IMR-90 (cell line): Measurements from ENCODE around the gene KXD1. TPM values are rescaled to one million over a fixed set of nuclear protein-coding genes. Genes with fewer than 3 reads are reported as not detected.

Source experiments
- ATAC-seq: fragments of 200-7000 bp; cut with Tn5 transposase; 2 replicates; pipeline ENCODE4 v1.9.1; 2020; ENCODE audit warnings: low read depth, mild to moderate bottlenecking, moderate library complexity
- BruUV-seq: library from RNA; stranded (reverse); fragments of 400-500 nt; replicated peaks from 2 replicates; lab custom pipeline; 2021; lab: Mats Ljungman, UMichigan
- CTCF ChIA-PET: fragments of 300-600 bp; formaldehyde crosslinking; extraction: SDS; loops from one replicate; lab custom pipeline; 2021; ENCODE audit warnings: antibody characterized with exemption; lab: Yijun Ruan, JAX
- POLR2A ChIA-PET: fragments of 300-600 bp; sonication (Branson Sonifier 250); formaldehyde crosslinking; loops from one replicate; lab custom pipeline; 2022; ENCODE audit warnings: antibody characterized with exemption; ENCODE audit not compliant: unreplicated experiment; lab: Charles Lee
- DNase-seq: peaks from one replicate; pipeline ENCODE4 v3.0.0; 2013
- H2AFZ ChIP-seq: replicated peaks from 2 replicates; pipeline ENCODE3; 2013; ENCODE audit warnings: low read length, mild to moderate bottlenecking; ENCODE audit not compliant: poor library complexity
- H2AK5ac ChIP-seq: 2 replicates; pipeline ENCODE4 v1.6.1; 2013; ENCODE audit warnings: low read depth, low read length, inconsistent platforms
- H2AK9ac ChIP-seq: replicated peaks from 2 replicates; pipeline ENCODE3; 2013; ENCODE audit warnings: mild to moderate bottlenecking, low read depth, low read length, moderate library complexity; ENCODE audit not compliant: poor library complexity
- H2BK120ac ChIP-seq: 2 replicates; pipeline ENCODE4 v1.6.1; 2013; ENCODE audit warnings: low read depth, low read length, inconsistent platforms
- H2BK15ac ChIP-seq: 3 replicates; pipeline ENCODE4 v1.6.1; 2013; ENCODE audit warnings: low read depth, low read length, inconsistent platforms
- H2BK20ac ChIP-seq: 2 replicates; pipeline ENCODE4 v1.6.1; 2013; ENCODE audit warnings: low read depth, mild to moderate bottlenecking, inconsistent platforms, low read length, moderate library complexity
- H2BK5ac ChIP-seq: 2 replicates; pipeline ENCODE4 v1.6.1; 2013; ENCODE audit warnings: mild to moderate bottlenecking, low read depth, low read length, inconsistent platforms; ENCODE audit not compliant: poor library complexity, severe bottlenecking
- H3K14ac ChIP-seq: replicated peaks from 2 replicates; pipeline ENCODE4 v1.6.1; 2013; ENCODE audit warnings: low read depth, low read length, inconsistent platforms
- H3K18ac ChIP-seq: 2 replicates; pipeline ENCODE4 v1.6.1; 2013; ENCODE audit warnings: low read depth, low read length, control low read depth
- H3K23ac ChIP-seq: 2 replicates; pipeline ENCODE4 v1.6.1; 2013; ENCODE audit warnings: low read depth, low read length, inconsistent platforms
- H3K27ac ChIP-seq: 2 replicates; pipeline ENCODE4 v1.5.1; 2013; ENCODE audit warnings: mild to moderate bottlenecking, control low read depth, low read length; ENCODE audit not compliant: insufficient read depth
- H3K27me3 ChIP-seq: 2 replicates; pipeline ENCODE4 v1.6.1; 2013; ENCODE audit warnings: low read length; ENCODE audit not compliant: control insufficient read depth, insufficient read depth
- H3K36me3 ChIP-seq: 2 replicates; pipeline ENCODE4 v1.6.1; 2013; ENCODE audit warnings: low read length, mixed read lengths; ENCODE audit not compliant: control insufficient read depth, insufficient read depth
- H3K4ac ChIP-seq: 2 replicates; pipeline ENCODE4 v1.6.1; 2013; ENCODE audit warnings: low read depth, low read length, inconsistent platforms
- H3K4me1 ChIP-seq: 2 replicates; pipeline ENCODE4 v1.6.1; 2013; ENCODE audit warnings: low read length, mixed read lengths; ENCODE audit not compliant: control insufficient read depth, insufficient read depth
- H3K4me2 ChIP-seq: 2 replicates; pipeline ENCODE4 v1.6.1; 2013; ENCODE audit warnings: low read depth, mild to moderate bottlenecking, control low read depth, low read length, moderate library complexity
- H3K4me3 ChIP-seq: 2 replicates; pipeline ENCODE4 v1.5.1; 2013; ENCODE audit warnings: low read depth, mild to moderate bottlenecking, control low read depth, low read length, moderate library complexity; ENCODE audit not compliant: insufficient read depth
- H3K56ac ChIP-seq: 2 replicates; pipeline ENCODE4 v1.6.1; 2013; ENCODE audit warnings: low read length, inconsistent platforms; ENCODE audit not compliant: insufficient read depth; ENCODE audit errors: extremely low read depth
- H3K79me1 ChIP-seq, 2 experiments: 2 replicates each; pipeline ENCODE4 v1.6.1; 2013; ENCODE audit warnings: low read length in 2 of 2, inconsistent platforms in 1 of 2, low read depth in 1 of 2
- H3K9ac ChIP-seq: 2 replicates; pipeline ENCODE4 v1.6.1; 2013; ENCODE audit warnings: low read depth, low read length, control low read depth
- H3K9me1 ChIP-seq: 2 replicates; pipeline ENCODE4 v1.6.1; 2013; ENCODE audit warnings: low read length, inconsistent platforms; ENCODE audit not compliant: insufficient read depth
- H3K9me3 ChIP-seq: 2 replicates; pipeline ENCODE4 v1.6.1; 2013; ENCODE audit warnings: low read length; ENCODE audit not compliant: control insufficient read depth, insufficient read depth
- H4K20me1 ChIP-seq: 2 replicates; pipeline ENCODE4 v1.6.1; 2013; ENCODE audit warnings: low read length, inconsistent platforms; ENCODE audit not compliant: insufficient read depth
- H4K5ac ChIP-seq: 2 replicates; pipeline ENCODE4 v1.6.1; 2013; ENCODE audit warnings: mild to moderate bottlenecking, low read depth, low read length, control low read depth
- H4K8ac ChIP-seq, 2 experiments: 2 replicates each; pipeline ENCODE4 v1.6.1; 2013; ENCODE audit warnings: low read depth in 2 of 2, low read length in 2 of 2, control low read depth in 1 of 2, inconsistent platforms in 1 of 2
- H4K91ac ChIP-seq: 2 replicates; pipeline ENCODE4 v1.6.1; 2013; ENCODE audit warnings: low read depth, low read length, inconsistent platforms; ENCODE audit not compliant: insufficient read depth
- BHLHE40 ChIP-seq: fragments of 150-350 bp; IDR thresholded peaks from 2 replicates; pipeline ENCODE4 v1.6.1; 2016; ENCODE audit warnings: mild to moderate bottlenecking, low read depth, low read length
- CHD1 ChIP-seq: IDR thresholded peaks from 2 replicates; pipeline ENCODE4 v1.6.1; 2012; ENCODE audit warnings: low read depth, low read length, improper control_type of control experiment
- CTCF ChIP-seq: conservative IDR thresholded peaks from 2 replicates; pipeline ENCODE4 v1.5.1; 2012; ENCODE audit warnings: mild to moderate bottlenecking, low read depth, low read length, improper control_type of control experiment
- ELK1 ChIP-seq: fragments of 150-350 bp; IDR thresholded peaks from 2 replicates; pipeline ENCODE4 v1.6.1; 2016; ENCODE audit warnings: low read depth, mild to moderate bottlenecking, low read length, moderate library complexity, borderline replicate concordance
- FOS ChIP-seq: fragments of 150-350 bp; IDR thresholded peaks from 2 replicates; pipeline ENCODE4 v1.6.1; 2016; ENCODE audit warnings: low read depth, low read length
- MAFK ChIP-seq: IDR thresholded peaks from 2 replicates; pipeline ENCODE4 v1.6.1; 2012; ENCODE audit warnings: low read depth, low read length, improper control_type of control experiment
- MAZ ChIP-seq: IDR thresholded peaks from 2 replicates; pipeline ENCODE4 v1.6.1; 2012; ENCODE audit warnings: low read depth, mild to moderate bottlenecking, low read length, improper control_type of control experiment, moderate library complexity, borderline replicate concordance
- MXI1 ChIP-seq: IDR thresholded peaks from 2 replicates; pipeline ENCODE4 v1.6.1; 2012; ENCODE audit warnings: low read depth, mild to moderate bottlenecking, low read length, moderate library complexity, borderline replicate concordance
- NFE2L2 ChIP-seq: fragments of 150-350 bp; IDR thresholded peaks from 2 replicates; pipeline ENCODE4 v1.6.1; 2016; ENCODE audit warnings: low read depth, mild to moderate bottlenecking, low read length
- POLR2A ChIP-seq: IDR thresholded peaks from 2 replicates; pipeline ENCODE4 v1.6.1; 2012; ENCODE audit warnings: mild to moderate bottlenecking, low read depth, low read length
- RAD21 ChIP-seq: IDR thresholded peaks from 2 replicates; pipeline ENCODE4 v1.6.1; 2012; ENCODE audit warnings: low read length, improper control_type of control experiment
- RCOR1 ChIP-seq: IDR thresholded peaks from 2 replicates; pipeline ENCODE4 v1.6.1; 2012; ENCODE audit warnings: mild to moderate bottlenecking, low read length, improper control_type of control experiment; ENCODE audit not compliant: insufficient replicate concordance
- RFX5 ChIP-seq: IDR thresholded peaks from 2 replicates; pipeline ENCODE4 v1.8.0; 2012; ENCODE audit warnings: low read depth, mild to moderate bottlenecking, low read length, moderate library complexity
- SMC3 ChIP-seq: fragments of 150-350 bp; IDR thresholded peaks from 2 replicates; pipeline ENCODE4 v1.6.1; 2016; ENCODE audit warnings: low read depth, mild to moderate bottlenecking, antibody characterized with exemption, low read length, moderate library complexity
- WGBS, 2 experiments: methylation state at CpG; one replicate each; pipeline versions ENCODE4 v1.1.5 to v1.1.7; 2013; ENCODE audit warnings: missing lambda C conversion rate in 2 of 2; ENCODE audit not compliant: insufficient read length in 1 of 2; ENCODE audit errors: extremely low coverage in 2 of 2; 5-methylcytosine and 5-hydroxymethylcytosine counted together
- dilution Hi-C: fragments of 300-500 bp; cut with HindIII; formaldehyde crosslinking; loops from one replicate; pipeline ENCODE4 v1.14.3; 2018; ENCODE audit warnings: low sequenced_read_pairs; ENCODE audit not compliant: unreplicated experiment
- in situ Hi-C: fragments of 300-500 bp; cut with MboI; formaldehyde crosslinking; loops from 3 replicates; pipeline ENCODE4 v1.14.3; 2019; ENCODE audit warnings: low sequenced_read_pairs, inconsistent platforms, mixed read lengths
- intact Hi-C: fragments of 100-400 bp; cut with micrococcal nuclease; formaldehyde crosslinking; loops from 2 replicates; pipeline ENCODE4 v1.10.0; 2022
- polyA plus RNA-seq, 3 experiments: library from polyadenylated mRNA; depleted of rRNA; stranded (reverse); fragments of >200 nt; gene quantifications; 2 replicates each; pipeline ENCODE4 v1.2.3, GENCODE V29; 2012; ENCODE audit warnings: low replicate concordance in 1 of 3
- total RNA-seq: library from RNA; depleted of rRNA; stranded (reverse); fragments of >200 nt; gene quantifications from 2 replicates; pipeline ENCODE4 v1.2.3, GENCODE V29; 2012

KXD1 gene
- total and polyA plus RNA-seq, 2 of the 4 experiments (the other 2 are of a cell fraction), result 66.7 to 196 TPM

DNA sequence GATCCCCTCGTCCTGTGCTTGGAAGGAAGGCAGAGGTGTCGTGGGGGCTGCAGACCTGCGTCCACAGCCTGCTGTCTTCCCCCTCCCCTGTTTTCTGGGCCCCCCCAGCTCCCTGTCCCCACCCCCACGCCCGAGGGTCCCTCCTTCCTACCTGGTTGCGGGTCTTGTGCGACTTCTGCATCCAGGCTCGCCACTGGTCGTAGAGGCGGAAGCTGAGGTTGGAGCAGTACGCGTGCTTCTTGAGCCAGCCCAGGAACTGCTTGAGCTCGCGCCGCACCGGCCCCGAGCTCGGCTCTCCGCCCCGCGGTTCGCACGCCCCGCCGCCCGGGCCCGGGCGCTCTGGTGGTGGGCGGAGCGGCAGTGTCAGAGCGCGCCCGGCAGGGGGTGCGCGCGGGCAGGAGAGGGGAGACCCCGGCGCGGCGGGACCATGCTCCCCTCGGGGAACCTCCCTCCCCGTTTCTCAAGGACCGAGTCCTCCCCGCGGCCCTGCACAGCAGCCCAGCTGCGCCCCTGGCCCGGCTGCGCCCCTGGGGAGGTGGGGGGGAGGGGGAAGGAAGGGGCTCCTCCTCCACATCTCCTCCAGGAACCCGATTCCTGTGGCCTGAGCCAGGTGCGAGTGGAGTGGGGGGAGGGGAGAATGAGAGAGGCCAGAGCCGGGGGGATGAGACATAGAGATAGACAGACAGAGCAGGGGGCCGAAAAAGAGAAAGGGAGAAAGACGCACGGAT, 36.6 kb downstream of the KXD1 start:
- ChIA-PET CTCF (interaction anchor here (0.6 to 3.0 kb wide), 8 partner anchors 18 to 386 kb away, joined by 3 to 12 read pairs (median 3); no protein-coding TSS in a partner anchor), POLR2A (interaction anchor here (0.6 kb wide), 2 partner anchors 249 to 251 kb away, joined by 3 to 12 read pairs; no protein-coding TSS in a partner anchor)
- Histone ChIP-seq H3K27me3 (no peaks in the 10 kb centered on the region; the same call in 1 of the 2 replicates), H3K36me3 (peaks cover 4% of the 10 kb centered on the region), H3K18ac (no peak overlapping the region), H2BK120ac (peak overlapping the region; percentile 54; the same call in 1 of the 2 replicates), H3K4me3 (peak overlapping the region; percentile 20), H3K9me3 (no peaks in the 10 kb centered on the region), H2AK5ac (peak overlapping the region; percentile 78; the same call in 1 of the 2 replicates), H2AK9ac (peak overlapping the region; percentile 17), H3K4ac (peak overlapping the region; percentile 43; the same call in 1 of the 2 replicates), H2BK20ac (no peak overlapping the region), H3K14ac (peak overlapping the region; percentile 90; the same call in 1 of the 2 replicates), H3K4me1 (peaks cover 8% of the 10 kb centered on the region), H3K9ac (peak overlapping the region; percentile 31; the same call in 1 of the 2 replicates), H4K20me1 (peaks cover 9% of the 10 kb centered on the region), H3K56ac (no peak overlapping the region), H4K91ac (no peak overlapping the region), H4K5ac (no peak overlapping the region), H2BK15ac (no peak overlapping the region), H3K23ac (peak overlapping the region; percentile 79; the same call in 1 of the 2 replicates), H2BK5ac (no peak overlapping the region), H2AFZ (peak overlapping the region; percentile 90), H4K8ac (peak overlapping the region; percentile 28 to 45; a peak in 1 of 4 replicates), H3K9me1 (no peaks in the 10 kb centered on the region), H3K27ac (no peak overlapping the region; the same call in 1 of the 2 replicates), H3K79me1 (peaks cover 6 to 17% of the 10 kb centered on the region in 2 experiments; a peak in 3 of 4 replicates), H3K4me2 (peak overlapping the region; percentile 54)
- dilution Hi-C loops (no loop called here), intact Hi-C loops (loop anchor here (1.0 kb wide), 4 partner anchors 56 to 253 kb away; no protein-coding TSS in a partner anchor), in situ Hi-C loops (no loop called here)
- DNase-seq, result peak; percentile 76
- peak; percentile 90 for ATAC-seq
- WGBS, 2 experiments, result 7% methylated on average over 9 of the region's 54 CpGs; no CpG with 5 or more reads in 1 of the 2 experiments
- BruUV-seq, result no TSS peak
- TF ChIP-seq POLR2A, result 0 out of 2 replicates have a peak, but pooled peaks have one; percentile 41
- TF ChIP-seq CTCF, result peak; percentile 96
- no peak for TF ChIP-seq FOS
- TF ChIP-seq MAZ, result peak; percentile 80; the same call in 1 of the 2 replicates
- TF ChIP-seq MXI1, result peak; percentile 88
- peak; percentile 78 for TF ChIP-seq SMC3
- no peak for TF ChIP-seq ELK1
- no peak for TF ChIP-seq MAFK
- TF ChIP-seq CHD1, result no peak
- 0 out of 2 replicates have a peak, but pooled peaks have one; percentile 3 for TF ChIP-seq NFE2L2
- TF ChIP-seq RCOR1, result no peak
- TF ChIP-seq BHLHE40, result peak; percentile 36; the same call in 1 of the 2 replicates
- TF ChIP-seq RAD21, result peak; percentile 89
- TF ChIP-seq RFX5, result no peak
